ENCODE measurements around the gene CANT1.

GRCh38 chr17:78967782-78968362 is 41.7 kb downstream of the CANT1 start:
- no peak for TF ChIP-seq CTCF (IDR thresholded peaks at IDR 0.05; ENCODE audit: low read depth, low read length)
- no peak for TF ChIP-seq EZH2phosphoT487 (IDR thresholded peaks at IDR 0.05; ENCODE audit: low read depth)

Data from OCI-LY3 (cell line).